Astrocyte of the spinal cord (primary cell): ENCODE data around the gene DOCK11.

Experiments used
- DNase-seq: peaks from one replicate; pipeline ENCODE4 v3.0.0; 2011; ENCODE audit warnings: low read depth, low spot score
- H3K4me3 ChIP-seq: 2 replicates; pipeline ENCODE4 v1.5.1; 2011; ENCODE audit warnings: low read depth, mild to moderate bottlenecking, low read length, moderate library complexity
- CTCF ChIP-seq: IDR thresholded peaks from 2 replicates; pipeline ENCODE4 v1.5.1; 2012; ENCODE audit warnings: low read depth, mild to moderate bottlenecking, low read length, inconsistent platforms
- in situ Hi-C: cut with HindIII; loops from 2 replicates; pipeline ENCODE4 v1.10.0; 2017; ENCODE audit warnings: low sequenced_read_pairs

Gene DOCK11

GRCh38 chrX:118632862-118633261, 137.2 kb downstream of the DOCK11 start:
- H3K4me3 ChIP-seq = no peak overlapping the region
- DNase-seq = no peak
- in situ Hi-C loops = no loop called here
- TF ChIP-seq CTCF = no peak

- in situ Hi-C loops = no loop called here
- no peak overlapping the region for H3K4me3 ChIP-seq
- DNase-seq = no peak
- TF ChIP-seq CTCF = no peak
These were observed 137.9 kb downstream of the DOCK11 start for GRCh38 chrX:118633530-118633929.

- in situ Hi-C loops = no loop called here
- TF ChIP-seq CTCF = no peak
- no peak for DNase-seq
- H3K4me3 ChIP-seq = no peak overlapping the region
These were observed 138.7 kb downstream of the DOCK11 start for GRCh38 chrX:118634336-118634735.

- in situ Hi-C loops = no loop called here
- no peak for TF ChIP-seq CTCF
- H3K4me3 ChIP-seq = no peak overlapping the region
- DNase-seq = no peak
These were observed 142.4 kb downstream of the DOCK11 start for GRCh38 chrX:118637997-118638396.

- in situ Hi-C loops = no loop called here
- peak; percentile 43 for TF ChIP-seq CTCF
- H3K4me3 ChIP-seq = no peak overlapping the region
- DNase-seq = peak; percentile 51
These were observed 148.8 kb downstream of the DOCK11 start for GRCh38 chrX:118644378-118644777.

- no peak overlapping the region for H3K4me3 ChIP-seq
- TF ChIP-seq CTCF = no peak
- in situ Hi-C loops = no loop called here
- DNase-seq = no peak
These were observed 157.1 kb downstream of the DOCK11 start for GRCh38 chrX:118652717-118653116.

- in situ Hi-C loops = no loop called here
- H3K4me3 ChIP-seq = no peak overlapping the region
- DNase-seq = no peak
- no peak for TF ChIP-seq CTCF
These were observed 158.7 kb downstream of the DOCK11 start for GRCh38 chrX:118654331-118654730.
